SK-N-SH treated with all-trans-retinoic acid at 6 μM for 48 hours (cell line): Measurements from ENCODE around the gene ZBTB7C.

Experiments used
- ATAC-seq: fragments of 200-7000 bp; cut with Tn5 transposase; 3 replicates; pipeline ENCODE4 v1.9.1; 2020; ENCODE audit warnings: mild to moderate bottlenecking, moderate library complexity
- ARNTL ChIP-seq: fragments of 450-650 bp; formaldehyde crosslinking; IDR thresholded peaks from 2 replicates; pipeline ENCODE4 v1.5.0; 2020; ENCODE audit warnings: low read depth, mild to moderate bottlenecking, moderate library complexity, borderline replicate concordance
- BACH2 ChIP-seq: fragments of 250-450 bp; sonication (Bioruptor Pico); IDR thresholded peaks from 2 replicates; pipeline ENCODE4 v1.9.0; 2021; ENCODE audit warnings: mild to moderate bottlenecking, borderline replicate concordance
- CREB5 ChIP-seq: fragments of 250-450 bp; sonication (Bioruptor Pico); IDR thresholded peaks from 2 replicates; pipeline ENCODE4 v1.5.1; 2020; ENCODE audit warnings: low read depth, mild to moderate bottlenecking, moderate library complexity
- CSDC2 ChIP-seq: fragments of 250-450 bp; sonication (Bioruptor Pico); IDR thresholded peaks from 2 replicates; pipeline ENCODE4 v1.5.0; 2020; ENCODE audit warnings: mild to moderate bottlenecking, moderate library complexity
- ESRRG ChIP-seq: fragments of 250-450 bp; sonication (Bioruptor Pico); IDR thresholded peaks from 2 replicates; pipeline ENCODE4 v1.6.1; 2021; ENCODE audit warnings: mild to moderate bottlenecking
- GLIS3 ChIP-seq: fragments of 250-450 bp; sonication (Bioruptor Pico); IDR thresholded peaks from 2 replicates; pipeline ENCODE4 v1.5.0; 2020; ENCODE audit warnings: mild to moderate bottlenecking, moderate library complexity
- ISL1 ChIP-seq: fragments of 250-450 bp; sonication (Bioruptor Pico); IDR thresholded peaks from 2 replicates; pipeline ENCODE4 v2.1.2; 2022; ENCODE audit warnings: mild to moderate bottlenecking, moderate library complexity
- OSR1 ChIP-seq: fragments of 250-450 bp; sonication (Bioruptor Pico); IDR thresholded peaks from 2 replicates; pipeline ENCODE4 v1.8.0; 2022; ENCODE audit warnings: moderate library complexity, mild to moderate bottlenecking, inconsistent platforms
- PATZ1 ChIP-seq: fragments of 250-450 bp; sonication (Bioruptor Pico); IDR thresholded peaks from 2 replicates; pipeline ENCODE4 v1.8.0; 2020; ENCODE audit warnings: mild to moderate bottlenecking, moderate library complexity, borderline replicate concordance
- POU6F1 ChIP-seq: fragments of 250-450 bp; sonication (Bioruptor Pico); IDR thresholded peaks from 2 replicates; pipeline ENCODE4 v1.8.0; 2021; ENCODE audit warnings: low read depth, mild to moderate bottlenecking, moderate library complexity, borderline replicate concordance
- PPARA ChIP-seq: fragments of 250-450 bp; sonication (Bioruptor Pico); IDR thresholded peaks from 2 replicates; pipeline ENCODE4 v1.5.0; 2020; ENCODE audit warnings: mild to moderate bottlenecking, borderline replicate concordance
- RARB ChIP-seq: fragments of 250-450 bp; sonication (Bioruptor Pico); IDR thresholded peaks from 2 replicates; pipeline ENCODE4 v1.8.0; 2021; ENCODE audit warnings: mild to moderate bottlenecking, moderate library complexity
- SNAI2 ChIP-seq: fragments of 250-450 bp; sonication (Bioruptor Pico); IDR thresholded peaks from 2 replicates; pipeline ENCODE4 v1.5.0; 2020; ENCODE audit warnings: mild to moderate bottlenecking, moderate library complexity
- TCF4 ChIP-seq: fragments of 250-450 bp; sonication (Bioruptor Pico); IDR thresholded peaks from 2 replicates; pipeline ENCODE4 v1.8.0; 2021; ENCODE audit warnings: mild to moderate bottlenecking, moderate library complexity, borderline replicate concordance
- TSHZ2 ChIP-seq: fragments of 250-450 bp; sonication (Bioruptor Pico); IDR thresholded peaks from 2 replicates; pipeline ENCODE4 v1.5.0; 2020; ENCODE audit warnings: mild to moderate bottlenecking, moderate library complexity
- ZC3H10 ChIP-seq: fragments of 250-450 bp; sonication (Bioruptor Pico); IDR thresholded peaks from 2 replicates; pipeline ENCODE4 v1.5.1; 2021; ENCODE audit warnings: mild to moderate bottlenecking, moderate library complexity
- ZFP3 ChIP-seq: fragments of 250-450 bp; sonication (Bioruptor Pico); IDR thresholded peaks from 2 replicates; pipeline ENCODE4 v1.5.0; 2020; ENCODE audit warnings: mild to moderate bottlenecking, moderate library complexity
- ZFP30 ChIP-seq: fragments of 450-650 bp; formaldehyde crosslinking; IDR thresholded peaks from 2 replicates; pipeline ENCODE4 v1.5.0; 2022; ENCODE audit warnings: mild to moderate bottlenecking, moderate library complexity
- ZNF565 ChIP-seq: fragments of 450-650 bp; formaldehyde crosslinking; conservative IDR thresholded peaks from 2 replicates; pipeline ENCODE4 v1.5.0; 2020; ENCODE audit warnings: low read depth, mild to moderate bottlenecking, moderate library complexity
- TF ChIP-seq, protein P1 (sequence below): fragments of 250-450 bp; sonication (Bioruptor Pico); IDR thresholded peaks from 2 replicates; pipeline ENCODE4 v1.5.1; 2021; ENCODE audit warnings: mild to moderate bottlenecking, moderate library complexity

Gene ZBTB7C

DNA sequence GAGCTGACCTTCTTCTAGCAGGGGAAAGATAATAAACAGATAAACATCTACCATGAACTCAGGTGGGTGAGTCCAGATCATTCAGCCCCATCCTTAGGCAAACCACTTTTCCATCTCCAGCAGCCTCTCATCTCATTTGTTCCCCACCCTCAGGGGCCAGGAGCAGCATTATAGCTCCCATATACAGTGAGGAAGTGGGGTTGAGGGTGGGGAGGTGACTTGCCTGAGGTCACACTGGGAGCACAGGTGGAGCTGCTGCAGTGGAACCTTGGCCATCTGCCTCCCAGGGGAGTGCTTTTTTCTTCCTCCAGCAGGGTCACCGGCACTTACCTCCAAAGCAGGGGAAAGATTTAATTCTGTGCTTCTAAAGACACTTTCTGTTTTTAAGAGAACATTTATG lies 266.2 kb downstream of the ZBTB7C start:
- no peak for ATAC-seq
- TF ChIP-seq PATZ1 (CRISPR knock-in tag) (no peak), CSDC2 (CRISPR knock-in tag) (no peak), BACH2 (no peak), ZNF565 (CRISPR knock-in tag) (no peak), ZFP30 (CRISPR knock-in tag) (no peak), TSHZ2 (CRISPR knock-in tag) (no peak), ISL1 (CRISPR knock-in tag) (no peak), TCF4 (CRISPR knock-in tag) (no peak), ZC3H10 (CRISPR knock-in tag) (no peak)

DNA sequence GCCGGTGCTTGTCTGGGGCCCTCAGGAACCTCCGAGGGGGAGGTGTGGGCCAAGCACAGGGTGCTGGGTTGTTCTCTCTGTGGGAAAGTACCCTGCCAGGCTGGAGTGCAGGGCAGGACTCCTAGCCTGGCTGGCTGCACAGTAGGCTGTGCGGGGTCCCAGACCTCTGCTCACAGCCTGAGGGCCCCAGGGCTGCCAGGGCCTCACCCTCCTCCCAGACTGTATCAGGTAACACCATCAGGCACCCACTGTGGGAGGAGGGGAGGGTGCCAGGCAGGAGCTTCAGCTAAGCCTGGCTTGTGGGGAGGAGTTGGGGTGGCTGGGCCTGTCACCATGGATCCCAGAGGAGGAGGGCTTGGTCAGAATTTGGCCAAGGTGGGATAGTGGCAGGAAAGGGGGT lies 266.8 kb downstream of the ZBTB7C start:
- ATAC-seq = no peak
- TF ChIP-seq OSR1 (CRISPR knock-in tag) = no peak

DNA sequence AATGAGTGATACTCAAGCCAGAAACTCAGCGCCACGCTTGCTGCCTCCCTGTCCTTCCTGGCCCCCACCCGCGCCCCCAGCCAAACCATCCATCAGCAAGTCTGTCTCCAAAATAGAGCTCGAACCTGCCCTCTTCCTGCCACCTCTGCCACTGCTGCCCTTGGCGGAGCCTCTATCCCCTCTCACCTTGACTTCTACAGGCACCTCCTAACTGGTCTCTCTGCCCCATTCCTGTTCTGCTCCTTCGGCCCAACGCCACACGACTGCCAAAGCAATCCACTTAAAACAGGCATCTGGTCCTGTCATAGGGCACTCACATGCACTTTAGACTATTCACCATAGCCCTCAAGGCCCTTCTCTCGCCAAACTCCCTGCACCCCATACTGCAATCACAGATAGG lies 268.5 kb downstream of the ZBTB7C start:
- ATAC-seq = no peak
- no peak for TF ChIP-seq ZFP3 (CRISPR knock-in tag)
- TF ChIP-seq, protein P1, sequence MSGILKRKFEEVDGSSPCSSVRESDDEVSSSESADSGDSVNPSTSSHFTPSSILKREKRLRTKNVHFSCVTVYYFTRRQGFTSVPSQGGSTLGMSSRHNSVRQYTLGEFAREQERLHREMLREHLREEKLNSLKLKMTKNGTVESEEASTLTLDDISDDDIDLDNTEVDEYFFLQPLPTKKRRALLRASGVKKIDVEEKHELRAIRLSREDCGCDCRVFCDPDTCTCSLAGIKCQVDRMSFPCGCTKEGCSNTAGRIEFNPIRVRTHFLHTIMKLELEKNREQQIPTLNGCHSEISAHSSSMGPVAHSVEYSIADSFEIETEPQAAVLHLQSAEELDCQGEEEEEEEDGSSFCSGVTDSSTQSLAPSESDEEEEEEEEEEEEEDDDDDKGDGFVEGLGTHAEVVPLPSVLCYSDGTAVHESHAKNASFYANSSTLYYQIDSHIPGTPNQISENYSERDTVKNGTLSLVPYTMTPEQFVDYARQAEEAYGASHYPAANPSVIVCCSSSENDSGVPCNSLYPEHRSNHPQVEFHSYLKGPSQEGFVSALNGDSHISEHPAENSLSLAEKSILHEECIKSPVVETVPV (CRISPR knock-in tag) = no peak
- no peak for TF ChIP-seq CSDC2 (CRISPR knock-in tag)
- TF ChIP-seq POU6F1 (CRISPR knock-in tag) = no peak
- TF ChIP-seq GLIS3 (CRISPR knock-in tag) = no peak
- no peak for TF ChIP-seq ARNTL
- TF ChIP-seq ISL1 (CRISPR knock-in tag) = no peak
- TF ChIP-seq ZNF565 (CRISPR knock-in tag) = no peak
- no peak for TF ChIP-seq PPARA (CRISPR knock-in tag)
- TF ChIP-seq ESRRG (CRISPR knock-in tag) = no peak

DNA sequence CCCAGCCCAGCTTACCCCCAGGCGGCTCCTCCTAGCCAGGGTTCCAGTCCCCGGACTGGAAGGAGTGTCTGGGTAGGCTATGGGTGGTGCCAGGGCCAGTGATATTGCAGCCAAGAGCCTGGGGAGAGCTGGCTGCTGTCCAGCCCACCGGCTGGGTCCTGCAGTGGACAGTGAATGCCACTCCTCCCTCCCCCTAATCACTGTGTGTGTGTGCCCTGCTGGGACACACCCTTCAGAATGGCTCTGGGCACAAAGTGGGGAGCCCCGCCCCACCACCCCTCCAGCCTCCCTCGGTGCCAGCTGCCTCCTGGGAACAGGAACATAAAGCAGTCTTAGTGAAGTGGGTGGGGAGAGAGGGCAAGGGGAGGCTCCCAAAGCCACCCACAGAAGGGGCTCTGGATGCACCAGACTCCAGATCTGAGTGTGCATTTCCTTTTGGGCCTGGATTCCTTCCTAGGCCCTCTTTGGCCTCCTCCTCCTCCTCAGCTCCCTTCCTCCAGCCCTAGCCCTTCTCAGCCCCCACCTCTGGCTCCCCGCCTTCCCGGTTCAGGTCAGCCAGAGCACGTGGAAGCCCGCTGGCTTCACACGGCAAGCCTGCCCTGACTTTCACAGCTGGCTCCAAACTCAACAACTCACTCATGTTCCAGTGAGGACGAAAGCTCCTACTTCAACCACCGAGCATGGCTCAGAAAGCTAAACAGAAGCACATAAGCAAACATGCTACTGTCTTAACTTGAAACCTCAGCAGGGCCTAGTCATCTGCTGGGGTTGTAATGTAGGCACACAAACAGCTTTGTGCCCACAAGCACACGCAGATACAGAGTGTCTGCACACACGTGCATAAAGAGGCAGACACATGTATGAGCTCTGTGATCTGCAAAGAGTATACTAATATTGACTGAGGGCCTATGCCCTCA lies 269.5 kb downstream of the ZBTB7C start:
- peak; percentile 43; the same call in 1 of the 3 replicates for ATAC-seq
- no peak for TF ChIP-seq PATZ1 (CRISPR knock-in tag)
- TF ChIP-seq OSR1 (CRISPR knock-in tag) = no peak
- TF ChIP-seq ZFP30 (CRISPR knock-in tag) = no peak
- TF ChIP-seq ZFP3 (CRISPR knock-in tag) = no peak
- no peak for TF ChIP-seq PPARA (CRISPR knock-in tag)
- TF ChIP-seq ISL1 (CRISPR knock-in tag) = no peak
- no peak for TF ChIP-seq SNAI2 (CRISPR knock-in tag)
- no peak for TF ChIP-seq RARB (CRISPR knock-in tag)
- no peak for TF ChIP-seq ZNF565 (CRISPR knock-in tag)
- TF ChIP-seq, protein P1 (CRISPR knock-in tag) = no peak
- no peak for TF ChIP-seq CREB5 (CRISPR knock-in tag)
